HG02759 (cell line): Measurements from ENCODE around the gene CAPS2.

Experiments
- ATAC-seq: cut with Tn5 transposase; IDR thresholded peaks from one replicate; pipeline ENCODE4 v1.9.1; 2021; ENCODE audit warnings: mild to moderate bottlenecking, moderate library complexity; ENCODE audit not compliant: unreplicated experiment

Gene CAPS2

DNA sequence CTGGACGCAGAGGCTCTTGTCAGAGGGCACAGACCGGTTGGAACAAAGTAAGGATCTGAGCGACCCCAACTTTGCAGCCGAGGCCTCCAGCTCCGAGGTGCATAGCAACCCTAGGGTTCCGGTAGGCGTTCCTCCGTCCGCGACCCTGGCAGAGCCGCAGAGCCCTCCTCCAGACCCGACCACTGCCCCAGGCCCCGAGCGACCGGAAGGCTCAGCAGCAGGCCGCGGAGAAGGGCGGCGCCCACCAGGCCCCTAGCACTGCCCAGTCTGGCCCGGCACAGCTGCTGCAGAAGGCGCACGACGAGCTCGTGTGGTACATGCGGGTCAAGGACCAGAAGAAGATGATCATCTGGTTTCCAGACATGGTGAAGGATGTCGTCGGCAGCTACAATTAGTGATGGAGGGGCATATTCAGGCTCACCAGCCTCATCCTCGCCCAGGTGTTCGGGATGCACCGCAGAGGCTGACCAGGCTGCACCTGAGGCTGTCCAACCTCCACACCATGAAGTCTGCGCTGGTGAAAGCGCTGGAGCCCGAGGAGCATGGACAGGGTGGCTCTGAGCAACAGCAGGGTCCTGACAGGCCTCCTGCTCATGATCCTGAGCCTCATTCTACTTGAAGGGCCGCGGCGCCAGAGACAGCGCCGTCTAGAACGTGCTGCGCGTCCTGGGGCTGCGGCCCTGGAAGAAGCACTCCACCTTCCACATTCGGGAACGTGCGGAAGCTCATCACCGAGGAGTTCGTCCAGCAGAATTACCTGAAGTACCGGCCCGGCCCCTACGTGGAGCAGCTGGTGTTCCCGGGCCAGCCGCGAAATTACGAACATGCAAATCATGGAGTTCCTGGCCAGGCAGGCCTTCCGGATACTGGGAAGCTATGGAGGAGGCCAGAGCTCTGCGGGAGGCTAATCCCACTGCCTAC lies 24.5 kb downstream of the CAPS2 start:
- no peak for ATAC-seq

GRCh38 chr12:75302781-75303180 lies 27.3 kb downstream of the CAPS2 start:
- ATAC-seq, result no peak

DNA sequence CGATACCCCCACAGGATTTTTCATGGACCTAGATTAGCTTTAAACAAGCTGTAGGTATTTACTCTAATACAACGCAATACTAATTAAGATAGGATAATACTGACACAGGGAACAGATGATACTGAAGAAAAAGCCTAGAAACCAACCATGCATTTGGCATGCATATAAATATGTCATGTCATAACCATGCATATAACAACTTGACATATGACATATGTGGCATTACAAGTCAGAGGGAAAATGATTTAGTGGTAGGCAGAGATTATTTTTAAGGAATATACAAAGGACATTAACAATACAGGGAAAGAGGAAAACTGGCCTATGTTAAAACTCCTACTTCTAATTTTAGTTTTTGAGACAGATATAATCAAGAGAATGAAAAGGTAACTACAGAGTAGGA lies 27.9 kb downstream of the CAPS2 start:
- ATAC-seq, result no peak

GRCh38 chr12:75294797-75295196 lies 35.3 kb downstream of the CAPS2 start:
- no peak for ATAC-seq

DNA sequence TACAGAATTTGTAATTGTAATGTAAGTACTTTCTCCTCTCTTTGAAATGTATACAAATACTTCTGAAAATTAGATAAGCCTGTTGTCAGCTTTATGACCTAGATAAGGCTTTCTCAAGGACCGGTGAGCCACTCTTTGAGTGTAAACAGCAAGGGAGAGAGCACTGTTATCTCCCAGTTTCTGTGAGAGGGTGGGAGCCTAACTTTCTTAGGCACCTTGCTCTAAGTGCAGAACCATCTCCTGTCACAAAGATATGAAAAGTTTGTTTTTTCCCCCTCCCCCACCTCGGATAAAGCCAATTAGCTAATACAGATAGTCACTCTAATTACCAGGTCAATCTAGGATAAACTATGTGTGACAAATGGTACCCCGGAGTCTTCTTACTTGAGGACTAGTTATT lies 35.8 kb downstream of the CAPS2 start:
- no peak for ATAC-seq

GRCh38 chr12:75291014-75291413 lies 39.1 kb downstream of the CAPS2 start:
- ATAC-seq, result no peak

DNA sequence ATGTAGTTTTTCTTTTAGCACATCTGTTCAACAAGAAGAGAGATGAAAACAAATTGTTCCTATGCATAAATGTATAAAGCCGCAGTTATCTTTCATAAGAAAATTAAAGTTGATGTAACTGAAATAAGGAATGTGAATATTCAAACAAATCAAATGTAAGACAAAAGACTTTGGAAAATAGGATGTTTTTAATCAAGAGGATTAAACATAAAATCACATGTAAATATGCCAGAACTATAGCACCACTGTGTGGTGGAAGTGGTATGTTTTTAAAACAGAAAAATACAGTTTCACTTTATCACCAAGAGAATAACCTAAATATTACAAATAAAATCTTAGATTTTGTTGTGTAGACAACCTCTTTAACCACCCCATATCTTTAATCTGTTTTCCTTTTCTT lies 40.4 kb downstream of the CAPS2 start:
- ATAC-seq, result no peak

DNA sequence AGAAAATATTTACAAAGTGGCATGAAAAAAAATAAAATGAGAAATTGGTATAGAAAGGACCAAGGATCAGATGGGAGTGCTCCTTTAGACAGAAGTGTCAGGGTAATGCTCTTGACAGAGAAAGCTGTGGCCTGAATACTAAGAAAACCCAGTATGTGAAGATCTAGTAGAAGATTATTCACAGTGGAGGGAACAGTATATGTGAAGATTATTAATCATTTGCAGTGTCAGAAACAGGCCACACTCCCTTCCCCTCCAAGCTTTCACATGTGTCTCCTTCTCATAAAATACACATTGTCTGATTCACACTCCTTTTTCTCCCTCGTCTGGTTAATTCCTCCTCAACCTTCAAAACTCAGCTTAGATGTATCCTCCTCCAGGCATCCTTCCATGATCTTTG lies 41.3 kb downstream of the CAPS2 start:
- ATAC-seq, result no peak

DNA sequence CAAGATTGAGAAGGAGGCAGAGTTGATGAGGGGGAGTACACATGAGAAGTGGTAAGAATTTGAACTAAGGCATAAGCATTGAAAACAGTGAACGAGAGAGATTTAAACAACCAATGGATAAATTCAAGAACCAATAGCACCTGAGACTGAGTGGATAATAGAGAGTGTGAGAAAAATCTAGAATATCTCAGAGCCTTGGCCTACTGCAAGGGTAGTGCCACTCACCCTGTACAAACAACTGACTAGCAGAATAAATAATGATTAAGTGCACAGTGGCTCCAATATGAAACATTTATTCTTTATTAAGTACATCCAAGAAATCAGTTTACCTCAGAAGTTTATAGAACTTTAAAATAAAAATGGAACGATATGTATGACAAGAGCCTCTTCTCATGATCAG lies 54.4 kb downstream of the CAPS2 start:
- no peak for ATAC-seq

DNA sequence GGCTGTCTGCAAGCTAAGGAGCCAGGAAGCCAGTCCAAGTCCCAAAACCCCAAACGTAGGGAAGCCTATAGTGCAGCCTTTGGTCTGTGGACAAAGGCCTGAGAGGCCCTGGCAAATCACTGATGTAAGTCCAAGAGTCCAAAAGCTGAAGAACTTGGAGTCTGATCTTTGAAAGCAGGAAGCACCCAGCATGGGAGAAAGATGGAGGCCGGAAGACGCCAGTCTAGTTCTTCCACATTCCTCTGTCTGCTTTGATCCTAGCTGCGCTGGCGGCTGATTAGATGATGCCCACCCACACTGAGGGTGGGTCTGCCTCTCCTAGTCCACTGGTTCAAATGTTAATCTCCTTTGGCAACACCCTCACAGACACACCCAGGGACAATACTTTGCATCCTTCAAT lies 58.5 kb downstream of the CAPS2 start:
- ATAC-seq, result no peak

GRCh38 chr12:75270157-75270556 lies 60.0 kb downstream of the CAPS2 start:
- ATAC-seq, result no peak

- ATAC-seq, result no peak
These were observed 60.9 kb downstream of the CAPS2 start for GRCh38 chr12:75269209-75269608.

DNA sequence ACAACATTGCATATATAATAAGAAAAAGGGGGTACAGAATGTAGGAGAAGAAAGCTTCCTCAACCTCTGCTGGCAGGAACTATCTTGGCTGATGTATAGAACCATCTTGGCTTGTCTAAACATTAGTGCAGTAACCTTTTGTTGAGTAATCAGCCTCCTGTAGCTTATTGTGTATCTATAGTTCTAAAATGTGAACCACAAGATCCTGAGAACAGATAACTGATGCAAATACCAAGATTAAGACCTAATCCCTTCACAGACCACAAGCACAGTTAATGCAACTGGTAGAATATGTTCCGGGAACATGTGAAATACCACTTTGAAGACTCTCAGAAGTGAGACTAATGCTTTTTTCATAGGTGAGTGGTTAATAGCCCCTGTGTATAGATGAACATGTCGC lies 69.8 kb downstream of the CAPS2 start:
- no peak for ATAC-seq

- no peak for ATAC-seq
These were observed 71.0 kb downstream of the CAPS2 start for GRCh38 chr12:75259143-75259542.

DNA sequence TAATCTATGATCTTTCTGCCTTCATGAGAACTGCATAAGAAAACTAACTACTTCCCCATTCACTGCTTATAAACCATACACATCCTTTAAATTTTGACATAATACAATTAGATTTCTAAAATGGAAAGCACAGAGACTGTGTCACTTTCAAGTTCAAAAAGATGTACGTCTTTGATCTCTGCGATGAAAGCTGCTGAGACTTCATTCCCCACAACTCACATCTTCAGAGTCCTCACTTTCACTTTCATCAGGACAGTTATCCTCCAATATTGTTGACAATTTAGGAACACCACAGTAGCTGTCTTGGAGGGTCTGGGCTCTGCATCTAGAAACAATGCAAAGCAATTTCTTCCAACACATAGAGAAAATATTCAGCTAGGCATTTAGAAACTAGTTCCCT lies 72.6 kb downstream of the CAPS2 start:
- ATAC-seq, result no peak

GRCh38 chr12:75245108-75245507 lies 85.0 kb downstream of the CAPS2 start:
- no peak for ATAC-seq

DNA sequence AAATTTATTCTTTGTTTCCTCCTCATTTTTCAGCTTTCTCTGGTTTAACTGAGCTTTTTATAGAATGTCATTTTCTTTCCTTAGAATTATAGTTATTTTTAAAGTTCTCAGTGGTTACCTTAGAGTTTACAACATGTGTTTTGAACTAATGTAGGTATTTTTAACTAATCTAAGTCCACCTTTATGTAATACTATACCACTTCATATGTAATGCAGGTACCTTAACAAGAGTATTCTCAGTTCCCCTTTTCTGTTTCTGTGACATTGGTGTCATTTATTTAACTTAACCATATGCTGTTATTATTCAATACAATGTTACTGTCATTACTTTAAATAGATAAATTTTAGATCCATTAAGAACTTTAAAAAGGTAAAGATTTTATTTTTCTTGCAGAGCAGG lies 90.1 kb downstream of the CAPS2 start:
- no peak for ATAC-seq

GRCh38 chr12:75236206-75236605 lies 93.9 kb downstream of the CAPS2 start:
- no peak for ATAC-seq

DNA sequence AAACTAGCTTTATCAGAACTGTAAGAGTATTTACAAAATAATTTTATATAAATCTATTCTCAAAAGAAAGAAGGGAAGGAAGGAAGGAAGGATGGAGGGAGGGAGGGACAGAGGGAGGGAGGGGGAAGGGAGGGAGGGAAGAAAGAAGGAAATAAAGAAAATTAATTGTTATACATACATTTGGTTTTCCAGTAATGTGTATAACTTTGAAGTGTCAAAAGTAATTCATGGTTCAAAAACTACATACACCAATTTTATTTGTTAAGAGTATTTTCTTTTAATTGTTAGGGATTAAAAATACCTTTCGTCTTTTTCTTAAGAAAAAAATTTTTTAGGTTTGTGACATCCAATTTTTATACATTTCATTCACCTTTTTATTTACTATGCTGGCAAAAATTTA lies 103.0 kb downstream of the CAPS2 start:
- no peak for ATAC-seq
